Inflammatory macrophage (primary cell): ENCODE measurements around the gene CDX2.

Source experiments
- DNase-seq, 2 donors: peaks; one replicate each; pipeline ENCODE4 v3.0.0-alpha.2; 2020 to 2022

Gene CDX2

DNA sequence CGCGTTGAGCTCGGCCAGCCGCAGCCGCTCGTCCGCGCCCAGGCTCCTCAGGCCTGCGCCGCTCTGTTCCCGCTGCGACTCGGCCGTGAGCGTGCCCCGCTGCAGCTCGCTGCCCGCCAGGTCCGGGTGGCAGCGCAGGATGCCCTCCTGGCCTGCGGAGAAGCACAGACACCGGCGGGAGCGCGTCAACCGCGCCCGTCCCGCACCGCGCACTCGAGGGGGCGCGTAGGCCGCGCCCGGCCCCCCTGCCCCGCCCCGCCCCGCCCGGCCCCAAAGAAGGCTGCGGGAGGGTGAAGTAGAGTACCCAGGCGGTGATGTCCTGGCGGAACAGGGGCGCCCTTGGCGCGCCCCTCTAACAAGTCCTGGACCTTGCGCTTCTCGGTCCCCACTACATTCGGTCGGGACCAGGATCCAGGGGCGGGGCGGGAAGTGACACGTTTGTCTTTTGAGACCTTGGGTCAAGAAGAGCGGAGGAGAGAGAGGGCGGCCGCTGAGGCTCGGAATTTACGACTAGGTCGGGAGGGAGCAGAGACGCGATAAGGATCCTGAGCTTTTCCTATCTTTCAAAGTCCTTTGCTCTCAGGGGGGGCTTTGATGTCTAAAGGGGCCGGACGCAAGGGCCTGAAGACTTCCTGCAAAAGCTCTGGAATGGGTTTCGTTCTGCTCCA lies 9.3 kb upstream of the CDX2 start:
- DNase-seq = no peak

DNA sequence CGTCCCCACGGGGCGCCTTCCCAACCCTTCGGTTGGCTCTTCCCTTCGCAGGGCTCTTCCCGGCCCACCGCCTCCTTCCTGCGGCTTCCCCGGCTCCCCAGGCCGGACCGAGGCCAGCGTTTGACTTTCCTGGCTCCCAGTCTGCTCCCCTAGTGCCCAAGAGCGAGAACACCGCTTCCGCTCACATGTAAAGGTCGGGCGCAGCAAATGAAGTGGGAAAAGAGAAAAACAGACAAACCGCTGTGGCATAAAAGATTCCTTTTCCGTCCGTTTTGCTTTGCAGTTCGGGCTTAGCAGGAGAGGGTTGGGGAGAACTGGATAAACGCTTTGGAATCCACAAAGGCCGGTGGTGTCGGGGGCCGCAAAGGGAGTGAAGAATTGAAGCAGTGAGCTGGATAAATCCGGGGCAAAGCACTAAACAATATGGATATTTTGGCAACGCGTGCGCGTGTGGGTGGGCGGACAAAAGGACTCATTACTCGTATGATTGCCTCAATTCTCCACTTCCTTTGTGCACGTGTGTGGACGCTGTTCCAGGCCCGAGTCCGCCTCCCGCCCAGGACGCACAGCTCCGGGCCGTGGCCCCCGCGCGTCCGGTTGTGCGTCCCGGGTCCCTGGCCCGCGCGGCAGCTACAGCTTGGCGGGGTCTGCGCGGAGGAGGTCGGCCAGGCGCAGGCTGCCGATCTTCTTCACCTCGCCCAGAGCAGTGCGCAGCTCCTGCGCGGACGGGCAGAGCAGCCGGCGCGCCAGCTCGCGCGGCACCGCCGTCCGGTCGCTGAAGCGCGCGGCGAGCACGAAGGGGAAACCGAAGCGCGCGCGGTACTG lies 8.6 kb upstream of the CDX2 start:
- no peak for DNase-seq

DNA sequence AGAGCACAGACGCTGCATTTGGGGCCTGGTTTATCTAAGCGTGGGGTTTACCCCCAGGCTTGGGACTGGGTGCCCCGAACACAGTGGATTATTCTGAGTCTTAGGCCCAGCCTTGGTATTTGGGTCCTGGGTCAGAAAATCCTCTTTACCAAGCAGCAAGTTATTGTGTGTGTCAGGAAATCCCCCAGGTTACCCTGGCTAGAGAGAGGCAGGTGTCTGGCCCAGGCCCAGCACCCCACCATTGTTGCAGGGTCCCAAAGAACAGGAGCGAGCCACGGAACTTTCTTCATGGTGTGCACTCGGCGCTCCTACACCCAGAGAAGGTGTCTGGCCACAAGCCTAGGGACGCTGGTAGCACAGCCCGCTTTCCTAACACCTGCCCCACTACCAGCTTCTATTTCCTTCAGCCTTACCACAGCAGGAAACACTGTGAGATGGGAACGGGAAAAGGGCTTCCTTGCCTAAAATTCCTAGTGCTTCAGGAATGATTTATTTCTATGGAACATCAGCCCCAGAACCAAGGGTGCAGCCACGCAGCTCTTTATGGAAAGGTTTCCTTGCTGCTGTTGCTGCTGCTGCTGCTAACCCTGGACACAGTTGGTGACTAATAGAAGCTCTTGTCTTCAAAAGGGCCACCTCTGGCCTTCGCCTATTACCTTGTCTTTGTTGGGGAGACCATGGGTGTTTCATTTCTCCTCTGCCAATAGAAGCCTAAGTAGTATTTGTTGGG lies 7.4 kb upstream of the CDX2 start:
- no peak for DNase-seq

DNA sequence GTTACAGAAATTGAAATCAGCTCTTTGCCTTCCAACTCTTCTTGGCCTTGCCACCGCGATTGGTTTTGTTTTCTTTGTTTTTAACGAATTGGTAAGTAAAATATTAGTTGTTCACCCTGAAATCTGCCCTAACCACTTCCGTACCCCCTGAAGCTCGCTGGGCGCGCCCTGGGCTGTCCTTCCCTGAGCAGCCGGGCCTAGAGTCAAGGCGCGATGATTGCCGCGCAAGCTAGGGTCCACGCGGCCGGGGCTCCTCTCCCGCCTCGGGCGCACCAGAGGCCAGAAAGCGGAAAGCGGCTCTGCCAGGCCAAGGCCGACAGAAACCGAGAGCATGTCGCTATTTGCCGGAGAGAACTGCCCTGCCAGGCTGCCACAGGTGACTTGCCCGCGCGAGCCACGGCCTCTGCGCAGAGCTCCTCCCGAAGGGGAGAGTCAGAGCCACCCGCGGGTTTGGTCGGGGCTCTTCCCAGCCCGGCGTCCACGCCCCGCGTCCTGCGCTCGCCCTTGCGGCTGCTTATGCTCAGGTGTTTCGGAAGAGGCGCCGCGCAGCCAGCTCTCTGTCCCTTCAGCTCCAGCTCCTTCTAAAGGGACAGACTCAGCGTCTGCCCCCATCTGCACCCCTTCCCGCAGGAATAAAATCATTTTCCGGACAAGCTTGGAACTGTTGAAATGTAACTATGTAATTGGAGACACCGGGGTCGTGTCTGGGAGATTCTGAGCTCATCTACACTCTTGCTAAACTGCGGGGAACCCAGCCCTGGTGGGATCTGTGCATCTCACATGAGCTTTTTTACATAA lies 6.6 kb upstream of the CDX2 start:
- no peak for DNase-seq

DNA sequence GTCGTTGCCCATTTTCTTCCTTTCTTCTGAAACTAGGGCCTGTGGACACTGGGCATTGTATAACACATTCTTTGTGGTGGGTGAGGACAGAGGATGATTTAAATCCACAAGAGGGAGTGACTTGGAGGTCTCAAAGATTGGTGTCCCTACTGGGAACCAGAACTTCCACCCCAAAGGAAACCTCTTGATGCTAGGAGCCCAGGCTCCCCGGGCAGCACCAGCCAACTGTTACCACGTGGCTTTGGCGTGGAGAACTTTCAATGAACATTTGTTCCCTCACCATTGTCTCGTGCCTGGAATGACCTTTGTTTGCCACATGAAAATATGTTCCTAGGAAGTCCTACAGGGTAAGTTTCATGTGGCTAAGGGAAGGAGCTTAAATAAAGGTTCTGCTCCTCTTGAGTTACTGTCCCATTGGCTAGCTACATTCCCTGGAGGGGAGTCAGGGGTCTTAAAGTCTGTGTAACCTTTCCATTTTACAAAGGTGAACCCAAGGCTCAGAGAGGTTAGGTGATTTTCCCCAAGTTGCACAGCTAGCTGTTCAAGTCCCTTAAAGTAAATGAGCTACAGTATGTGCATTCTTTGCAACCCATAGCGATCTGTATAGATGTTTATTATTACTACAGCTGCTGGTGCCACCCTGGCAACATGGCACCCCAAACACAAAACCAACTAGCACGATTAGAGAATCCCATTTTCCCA lies 5.0 kb upstream of the CDX2 start:
- no peak for DNase-seq

DNA sequence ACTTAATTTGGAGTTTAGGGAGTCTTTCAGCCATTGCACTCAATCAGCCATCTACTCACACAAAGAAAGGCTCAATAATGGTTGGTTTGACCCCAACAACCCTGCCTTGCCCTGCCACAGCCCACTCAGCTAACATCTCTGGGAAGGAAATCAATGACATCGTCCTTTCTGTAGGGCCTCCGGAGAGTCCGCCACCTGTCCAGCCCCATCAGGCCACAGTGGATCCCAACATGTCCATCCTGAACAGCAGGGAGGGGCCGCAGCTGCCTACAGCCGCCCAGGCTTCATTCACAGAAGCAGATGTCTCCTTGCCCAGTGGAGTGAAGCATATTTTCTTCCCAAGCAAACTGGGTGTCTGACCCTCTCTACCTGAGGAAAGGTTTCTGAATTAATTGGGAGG lies 4.2 kb upstream of the CDX2 start:
- DNase-seq = no peak

DNA sequence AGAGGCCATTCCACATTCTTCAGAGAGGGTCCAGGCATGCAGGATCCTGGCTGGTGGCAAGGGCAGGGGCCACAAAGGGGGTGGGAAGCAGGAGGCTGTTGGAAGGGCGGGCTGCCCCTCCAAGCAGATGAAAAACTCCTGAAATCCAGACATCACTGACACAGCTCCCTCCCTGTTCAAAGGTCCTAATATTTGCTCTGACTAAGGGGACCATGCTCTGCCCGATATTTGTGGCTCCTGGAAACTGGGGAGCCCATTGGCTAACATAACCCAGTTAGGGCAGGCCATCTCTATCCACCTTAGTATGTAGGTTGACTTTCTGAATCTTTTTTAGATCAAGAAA lies 3.3 kb upstream of the CDX2 start:
- DNase-seq = no peak

DNA sequence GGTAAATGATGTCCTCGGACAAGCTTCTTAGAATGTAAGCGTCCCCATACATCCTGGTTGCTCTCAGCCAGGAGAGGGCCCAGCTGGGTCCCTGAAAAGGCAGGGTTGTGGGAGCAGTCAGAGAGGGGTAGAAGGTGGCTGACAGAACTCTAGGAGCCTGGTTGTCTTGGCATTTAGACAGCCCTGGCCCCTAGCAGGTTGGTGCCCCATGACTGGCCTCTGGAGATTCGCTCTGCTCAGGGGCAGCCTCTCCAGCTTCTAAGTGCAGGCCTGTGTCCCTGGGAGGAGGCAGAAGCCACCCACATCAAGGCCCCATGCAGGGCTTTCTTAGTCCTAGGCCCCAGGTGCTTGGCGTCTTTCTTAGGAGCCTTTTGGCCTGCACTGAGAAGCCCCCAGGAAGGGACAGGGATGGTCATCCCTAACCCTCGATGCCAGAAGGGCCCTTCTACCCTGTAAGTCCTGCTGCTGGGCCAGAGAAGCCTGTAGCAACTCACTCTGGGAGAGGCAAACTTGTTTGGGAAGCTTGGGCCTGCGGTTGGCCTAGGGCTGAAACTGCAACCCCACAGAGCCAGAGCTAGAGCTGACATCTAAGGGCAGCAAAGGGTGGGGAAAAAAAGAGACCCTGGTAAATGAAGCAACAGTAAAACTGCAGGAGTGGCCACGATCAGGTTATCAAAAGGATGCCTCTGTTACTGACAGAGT lies 2.8 kb upstream of the CDX2 start:
- no peak for DNase-seq

DNA sequence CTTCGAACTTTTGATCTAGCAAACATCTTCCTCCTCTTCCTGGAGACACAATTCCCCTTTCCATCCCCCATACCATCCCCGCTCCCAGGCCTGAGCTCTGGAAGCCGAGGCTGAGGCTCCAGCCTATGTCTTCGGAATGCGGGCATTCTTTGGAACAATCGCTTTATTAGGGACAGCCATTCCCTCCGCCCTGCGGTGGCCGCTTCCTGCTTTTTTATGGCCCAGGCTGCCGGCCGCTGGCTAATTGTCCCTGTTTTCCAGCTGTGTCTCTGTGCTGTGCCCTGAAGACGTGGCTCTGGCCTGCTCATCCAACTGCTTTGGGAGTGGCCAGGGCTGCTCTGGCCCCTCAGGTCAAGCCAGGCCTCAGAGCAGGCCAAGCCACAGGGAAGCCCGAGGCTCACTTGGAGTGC lies 2.1 kb upstream of the CDX2 start:
- DNase-seq = no peak

DNA sequence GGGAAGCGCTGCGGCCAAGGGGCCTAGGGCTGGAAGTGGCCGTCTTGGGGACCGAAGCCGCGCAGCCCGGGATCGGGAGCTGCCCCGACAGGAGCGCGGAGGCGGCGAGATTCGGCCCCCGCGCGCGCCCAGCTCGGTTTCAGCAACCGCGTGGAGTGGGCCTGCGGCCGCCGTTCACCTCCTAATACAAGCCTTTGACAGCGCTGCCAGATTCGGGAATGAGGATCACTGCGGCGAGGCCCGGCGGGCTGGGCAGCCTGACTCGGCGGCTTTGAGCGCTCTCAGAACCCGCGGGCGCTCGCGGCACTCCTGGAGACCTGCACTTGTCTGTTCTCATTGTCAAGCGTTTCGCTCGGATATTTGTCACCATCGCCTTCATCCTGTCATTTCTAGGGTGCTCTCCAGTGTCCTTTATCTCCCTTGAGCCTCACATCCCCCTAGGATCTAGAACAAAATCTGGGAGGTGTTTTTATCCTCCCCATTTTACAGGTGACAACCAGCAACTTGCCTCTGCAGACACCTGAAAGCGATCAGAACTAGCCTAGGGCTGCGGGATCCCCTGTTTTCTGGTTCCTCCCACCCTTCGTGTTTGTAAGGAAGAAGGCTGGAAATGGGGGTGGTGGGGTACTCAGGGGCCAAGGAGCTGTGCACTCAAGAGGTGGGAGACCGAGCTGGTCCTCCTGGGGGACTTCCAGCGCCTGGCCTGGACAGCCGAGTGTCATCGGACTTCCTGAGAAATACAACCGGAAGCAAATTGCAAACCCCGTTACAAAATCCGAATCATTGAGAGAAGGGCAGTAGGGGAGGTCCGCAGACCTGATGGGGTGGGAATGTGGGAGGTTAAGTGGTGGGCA lies 1.5 kb upstream of the CDX2 start:
- DNase-seq = no peak

DNA sequence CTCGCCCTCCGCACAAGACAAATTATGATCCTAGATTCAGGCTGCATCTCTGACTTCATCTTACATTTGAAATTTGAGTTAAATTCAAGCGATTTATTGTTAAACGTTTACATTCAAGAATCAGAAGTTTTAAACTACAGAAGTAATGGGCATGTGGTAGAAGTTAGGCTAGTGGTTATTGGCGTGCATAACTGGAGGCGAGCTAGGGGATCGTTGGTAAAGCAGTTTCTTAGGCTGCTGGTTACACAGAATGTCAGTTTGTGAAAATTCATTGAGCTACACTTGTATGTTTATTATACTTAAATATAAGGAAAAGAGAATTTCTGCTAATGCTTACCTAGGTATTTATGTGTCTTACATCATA lies 733 bp upstream of the CDX2 start:
- DNase-seq = no peak

DNA sequence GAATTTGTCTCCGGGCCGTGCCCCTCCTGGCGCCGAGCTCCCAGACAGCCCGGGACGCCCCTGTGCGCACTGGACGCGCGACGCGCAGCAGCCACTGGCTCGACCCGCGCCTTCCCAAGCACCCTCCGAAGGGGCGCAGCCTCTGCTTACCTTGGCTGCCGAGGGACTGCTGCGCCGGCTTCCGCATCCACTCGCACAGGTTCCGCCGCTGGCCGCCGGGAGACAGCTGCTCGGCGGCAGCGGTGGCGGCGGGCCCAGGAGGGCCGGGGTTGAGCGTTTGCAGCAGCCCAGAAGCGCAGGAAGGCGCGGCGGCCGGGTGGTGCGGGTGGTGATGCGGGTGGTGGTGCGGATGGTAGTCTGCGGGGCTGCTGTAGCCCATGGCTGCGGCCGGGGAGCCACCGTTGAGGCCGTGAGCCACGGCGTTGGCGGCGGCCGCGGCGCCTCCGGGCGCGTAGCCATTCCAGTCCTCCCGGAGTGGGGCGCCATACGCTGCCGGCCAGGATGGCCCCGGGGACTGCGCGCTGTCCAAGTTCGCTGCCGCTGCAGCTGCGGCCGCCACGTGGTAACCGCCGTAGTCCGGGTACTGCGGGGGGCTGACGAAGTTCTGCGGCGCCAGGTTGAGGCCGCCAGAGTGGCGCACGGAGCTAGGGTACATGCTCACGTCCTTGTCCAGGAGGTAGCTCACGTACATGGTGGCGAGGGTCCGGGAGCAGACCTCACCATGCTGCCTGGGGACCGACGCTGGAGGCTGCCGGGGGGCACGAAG lies 616 bp downstream of the CDX2 start:
- no peak for DNase-seq

DNA sequence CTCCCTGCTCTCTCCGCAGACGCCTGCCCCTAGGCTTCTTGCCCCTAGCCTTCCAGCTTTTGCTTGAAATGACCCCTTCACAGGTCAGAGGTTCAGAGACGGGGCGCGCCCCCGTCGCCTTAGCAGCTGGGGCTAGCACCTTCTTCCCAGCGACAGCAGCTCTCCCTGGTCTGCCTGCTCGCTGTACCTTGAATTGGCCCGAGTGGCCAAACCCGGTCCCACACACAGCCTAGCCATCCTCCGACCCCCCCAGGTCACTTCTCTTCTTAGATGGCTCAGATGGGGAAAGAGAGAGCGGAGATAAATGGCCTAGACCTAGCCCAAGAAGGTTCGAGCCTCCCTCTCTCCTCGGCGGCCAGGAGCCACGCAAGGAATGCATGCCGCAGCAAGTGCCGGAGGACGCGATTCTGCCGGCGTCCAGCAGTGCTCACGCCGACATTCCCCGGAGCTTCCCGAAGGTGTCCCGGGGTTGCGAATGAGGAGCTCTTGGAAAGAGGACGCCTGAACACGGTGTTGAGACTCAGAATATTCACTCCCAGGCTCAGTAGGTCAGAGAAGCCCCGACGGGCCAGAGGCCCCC lies 1.3 kb downstream of the CDX2 start:
- no peak for DNase-seq

DNA sequence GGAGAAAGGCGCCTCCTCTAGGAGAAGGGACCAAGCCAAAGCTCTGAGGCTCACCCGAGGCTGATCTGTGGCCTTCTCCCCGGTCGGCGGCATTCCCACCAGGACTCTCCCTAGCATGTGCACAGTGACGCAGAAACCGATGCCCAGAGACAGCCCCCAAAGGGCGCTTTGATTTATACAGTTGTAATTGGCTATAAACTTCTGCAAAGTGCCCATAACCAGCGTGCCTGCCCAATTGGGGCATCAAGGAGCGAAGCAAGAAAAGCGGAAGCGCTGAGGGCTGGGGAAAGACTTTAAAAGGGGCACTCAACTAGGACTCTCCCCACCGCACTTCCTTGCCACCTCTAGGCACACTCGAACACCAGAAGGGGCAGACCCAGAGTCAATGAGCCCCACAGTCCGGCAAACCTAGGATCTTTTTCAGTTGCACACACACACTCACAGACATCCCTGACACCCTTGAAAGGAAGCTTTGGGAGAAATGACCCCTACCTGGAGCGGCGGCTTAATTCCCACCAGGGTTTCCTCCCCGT lies 1.8 kb downstream of the CDX2 start:
- DNase-seq = peak; percentile 20 to 21

DNA sequence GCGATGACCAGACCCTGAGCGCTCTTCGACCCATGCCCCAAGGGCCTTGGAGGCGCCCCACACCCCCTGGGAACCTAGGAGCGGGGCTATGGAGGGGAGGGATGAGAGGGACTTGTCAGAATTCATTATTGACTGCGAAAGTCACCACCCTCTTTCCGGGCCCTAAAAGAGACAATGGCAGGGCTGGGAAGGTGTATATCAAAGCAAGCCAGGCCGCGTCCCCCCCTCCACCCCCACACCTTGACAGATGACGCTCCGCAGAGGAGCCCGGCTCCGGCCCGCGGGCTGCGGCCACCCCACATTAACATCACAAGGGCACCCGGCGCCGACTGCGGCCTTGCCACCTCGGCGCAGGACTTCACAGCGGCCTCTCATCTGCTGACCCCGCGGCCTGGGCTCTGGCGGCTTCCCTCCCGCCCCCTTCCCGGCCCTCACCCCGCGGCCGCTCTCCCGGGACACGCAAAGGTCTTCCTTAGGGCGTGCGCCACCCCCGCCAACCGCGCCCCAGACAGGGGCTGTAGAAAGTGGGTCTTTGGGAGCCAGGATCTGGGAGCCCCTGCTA lies 2.4 kb downstream of the CDX2 start:
- no peak for DNase-seq

DNA sequence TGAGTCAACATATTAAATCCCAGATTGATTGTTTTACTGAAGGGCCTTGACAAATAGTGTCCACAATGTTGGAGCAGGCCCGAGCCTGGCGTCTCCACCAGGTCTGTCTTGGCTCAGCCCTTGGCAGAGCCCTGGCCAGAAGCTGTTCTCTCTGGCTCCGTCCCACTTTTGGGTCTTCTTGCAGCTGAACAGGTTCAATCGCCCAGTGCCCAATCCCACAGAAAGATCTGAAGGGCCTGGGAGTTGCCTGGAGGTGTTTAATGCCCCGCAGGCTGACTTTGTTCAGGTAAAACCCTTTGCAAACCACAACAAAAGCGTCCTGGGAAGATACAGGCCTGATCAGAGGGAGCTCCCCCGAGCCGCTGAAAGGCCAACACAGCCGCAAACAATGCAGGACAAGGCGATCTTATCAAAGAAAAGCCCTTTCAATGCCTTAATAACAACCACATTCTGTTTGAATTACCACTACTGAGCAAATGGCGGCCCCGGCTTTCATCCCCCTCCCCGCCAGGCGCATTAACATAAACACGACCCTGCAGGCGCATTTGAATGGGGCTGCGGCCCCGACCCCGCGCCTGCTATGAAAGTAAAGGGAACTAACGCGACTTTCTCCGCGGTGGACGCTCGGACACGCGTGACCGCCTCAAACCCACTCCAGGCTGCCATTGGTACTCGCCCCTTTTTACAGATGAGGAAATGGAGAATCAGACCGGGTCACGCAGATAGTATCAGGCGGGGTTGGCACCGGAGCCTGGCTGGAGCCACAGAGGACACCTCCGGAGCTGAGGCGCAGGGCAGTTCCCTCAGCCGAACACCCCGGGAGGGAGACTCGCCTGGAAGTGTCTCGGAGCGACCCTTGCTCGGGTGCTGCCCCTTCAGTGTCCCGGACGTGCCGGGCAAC lies 3.1 kb downstream of the CDX2 start:
- DNase-seq = no peak

DNA sequence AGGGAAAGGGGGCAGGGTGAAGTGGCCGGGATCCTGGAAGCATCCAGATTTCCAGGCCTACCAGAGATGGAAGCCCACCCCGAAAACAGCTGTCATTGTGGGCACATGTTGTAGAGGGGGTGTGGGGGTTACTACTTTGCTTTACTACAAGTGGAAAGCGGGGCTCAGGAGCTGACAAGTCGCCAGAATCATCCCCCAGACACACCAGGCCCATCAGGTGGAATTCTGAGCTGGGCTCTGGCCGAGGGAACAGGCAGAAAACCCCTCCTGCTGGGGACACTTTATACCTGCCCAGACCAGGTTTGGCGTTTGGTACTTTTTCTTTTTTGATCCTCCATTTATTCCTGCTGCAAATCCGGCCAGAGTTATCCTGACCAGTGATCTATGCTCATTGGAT lies 3.8 kb downstream of the CDX2 start:
- no peak for DNase-seq
